BLaER1 (cell line): ENCODE measurements around the gene TTYH2.

Experiments used
- H3K27ac ChIP-seq: shearing (Covaris generic); formaldehyde crosslinking; 2 replicates; pipeline ENCODE4 v1.8.1; 2022
- H3K27me3 ChIP-seq: shearing (Covaris generic); formaldehyde crosslinking; 2 replicates; pipeline ENCODE4 v1.8.1; 2022
- H3K36me3 ChIP-seq: shearing (Covaris generic); formaldehyde crosslinking; 2 replicates; pipeline ENCODE4 v1.8.1; 2022
- H3K4me1 ChIP-seq: shearing (Covaris generic); formaldehyde crosslinking; 2 replicates; pipeline ENCODE4 v1.8.1; 2022
- H3K4me2 ChIP-seq: shearing (Covaris generic); formaldehyde crosslinking; 2 replicates; pipeline ENCODE4 v1.8.1; 2022
- H3K4me3 ChIP-seq: shearing (Covaris generic); formaldehyde crosslinking; 2 replicates; pipeline ENCODE4 v1.8.1; 2022
- H3K9ac ChIP-seq: shearing (Covaris generic); formaldehyde crosslinking; 2 replicates; pipeline ENCODE4 v1.8.1; 2022
- H3K9me3 ChIP-seq: shearing (Covaris generic); formaldehyde crosslinking; 2 replicates; pipeline ENCODE4 v1.8.1; 2022
- H4K20me1 ChIP-seq: shearing (Covaris generic); formaldehyde crosslinking; 2 replicates; pipeline ENCODE4 v1.8.1; 2022
- Cebpa-rat ChIP-seq: shearing (Covaris generic); IDR thresholded peaks from 2 replicates; pipeline ENCODE4 v1.8.1; 2022

TTYH2 gene

DNA sequence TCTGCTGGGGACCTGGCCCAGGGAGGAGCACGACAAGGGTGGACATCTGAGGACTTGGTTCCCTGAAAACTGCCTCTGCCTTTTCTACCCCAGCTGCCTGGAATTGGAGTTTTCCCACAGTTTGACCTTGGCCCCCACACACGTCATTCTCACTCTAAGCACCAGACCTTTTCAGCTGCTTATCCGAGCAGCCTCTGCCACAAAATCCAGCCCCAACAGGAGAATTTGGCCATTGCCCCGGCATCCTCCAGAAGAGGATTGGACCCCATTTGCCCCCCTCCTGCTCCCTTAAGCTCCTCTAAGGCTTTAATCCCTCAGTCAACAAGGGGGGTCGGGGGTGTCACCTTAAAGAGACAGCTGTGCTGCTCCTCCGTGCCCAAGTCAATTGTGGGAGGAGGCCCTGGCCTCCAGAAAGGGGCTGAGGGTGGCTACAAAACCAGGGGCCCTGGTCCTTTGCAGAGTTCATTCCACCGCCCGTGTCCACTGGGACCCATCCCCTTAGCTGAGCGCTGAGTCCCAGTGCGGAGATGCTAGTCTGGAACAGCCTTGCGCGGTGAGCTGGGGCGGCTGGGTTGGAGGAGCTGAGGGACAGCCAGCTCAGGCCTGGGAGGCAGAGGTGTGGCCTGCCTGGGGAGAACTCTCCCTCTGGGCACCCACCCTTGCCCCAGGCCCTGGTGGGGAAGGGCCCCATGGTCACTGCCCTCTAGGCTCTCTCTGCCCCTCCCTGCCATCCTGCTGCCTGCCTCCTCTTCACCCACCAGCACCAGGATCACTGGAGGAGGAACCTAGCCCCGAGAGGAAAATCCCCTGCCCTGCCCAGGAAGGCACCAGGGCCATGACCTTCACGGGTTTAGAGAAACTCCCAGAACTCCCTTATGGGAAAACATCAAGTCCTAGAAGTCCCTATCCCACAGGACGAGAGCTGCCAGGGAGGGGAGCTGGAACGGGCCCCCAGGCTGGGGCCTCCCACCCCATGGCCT, 18.8 kb downstream of the TTYH2 start:
- Histone ChIP-seq H4K20me1 (peaks cover 10% of the 10 kb centered on the region; the same call in 1 of the 2 replicates), H3K36me3 (peaks cover 42% of the 10 kb centered on the region), H3K4me3 (no peak overlapping the region), H3K4me1 (peaks cover 28% of the 10 kb centered on the region), H3K27me3 (no peaks in the 10 kb centered on the region), H3K4me2 (no peak overlapping the region), H3K9me3 (no peaks in the 10 kb centered on the region), H3K27ac (no peak overlapping the region), H3K9ac (no peak overlapping the region)
- TF ChIP-seq Cebpa-rat: no peak

- H3K9me3 ChIP-seq: no peaks in the 10 kb centered on the region
- H4K20me1 ChIP-seq: peaks cover 8% of the 10 kb centered on the region; the same call in 1 of the 2 replicates
- H3K4me2 ChIP-seq: peak overlapping the region; percentile 59
- peaks cover 28% of the 10 kb centered on the region for H3K4me1 ChIP-seq
- TF ChIP-seq Cebpa-rat: no peak
- 0 out of 2 replicates have a peak overlapping the region, but pooled peaks have one; percentile 2 for H3K27ac ChIP-seq
- no peaks in the 10 kb centered on the region for H3K27me3 ChIP-seq
- no peak overlapping the region for H3K4me3 ChIP-seq
- H3K9ac ChIP-seq: no peak overlapping the region
- peaks cover 51% of the 10 kb centered on the region for H3K36me3 ChIP-seq
These were observed 20.6 kb downstream of the TTYH2 start for GRCh38 chr17:74233937-74234336.

- no peaks in the 10 kb centered on the region for H3K27me3 ChIP-seq
- no peak overlapping the region for H3K4me3 ChIP-seq
- H4K20me1 ChIP-seq: peaks cover 4% of the 10 kb centered on the region; the same call in 1 of the 2 replicates
- H3K27ac ChIP-seq: no peak overlapping the region
- H3K36me3 ChIP-seq: peaks cover 46% of the 10 kb centered on the region
- H3K9ac ChIP-seq: no peak overlapping the region
- H3K4me1 ChIP-seq: peaks cover 28% of the 10 kb centered on the region
- no peaks in the 10 kb centered on the region for H3K9me3 ChIP-seq
- no peak for TF ChIP-seq Cebpa-rat
- H3K4me2 ChIP-seq: peak overlapping the region; percentile 59
These were observed 21.1 kb downstream of the TTYH2 start for GRCh38 chr17:74234486-74234885.

GRCh38 chr17:74235040-74235581, 21.7 kb downstream of the TTYH2 start:
- H3K27ac ChIP-seq: no peak overlapping the region
- H3K36me3 ChIP-seq: peaks cover 40% of the 10 kb centered on the region
- H3K4me2 ChIP-seq: peak overlapping the region; percentile 32
- H3K27me3 ChIP-seq: no peaks in the 10 kb centered on the region
- no peaks in the 10 kb centered on the region for H3K9me3 ChIP-seq
- peaks cover 4% of the 10 kb centered on the region; the same call in 1 of the 2 replicates for H4K20me1 ChIP-seq
- no peak overlapping the region for H3K9ac ChIP-seq
- peaks cover 28% of the 10 kb centered on the region for H3K4me1 ChIP-seq
- no peak for TF ChIP-seq Cebpa-rat
- H3K4me3 ChIP-seq: no peak overlapping the region

DNA sequence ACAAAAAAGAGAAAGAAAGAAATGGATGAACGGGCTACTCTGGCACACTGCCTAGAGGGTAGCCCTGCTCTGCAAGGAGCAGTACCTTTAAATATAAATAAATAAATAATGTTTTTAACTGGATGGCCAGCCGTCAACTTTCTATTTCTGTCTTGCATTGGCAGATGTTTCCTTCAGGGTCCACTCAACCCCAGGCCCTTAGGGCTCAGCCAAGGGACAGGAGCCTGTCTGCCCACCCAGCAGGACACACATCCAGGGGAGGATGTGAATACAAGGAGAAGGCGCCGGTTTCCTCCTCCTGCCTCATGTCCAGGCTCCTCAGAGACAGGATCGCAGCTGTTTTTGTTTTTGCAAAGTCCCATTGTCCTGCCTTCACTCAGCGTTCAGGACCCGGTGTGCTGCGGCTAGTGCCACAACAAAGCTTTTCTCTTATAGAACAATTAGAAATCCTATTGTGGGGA, 22.6 kb downstream of the TTYH2 start:
- H3K4me2 ChIP-seq: no peak overlapping the region
- H3K4me3 ChIP-seq: no peak overlapping the region
- H3K9me3 ChIP-seq: no peaks in the 10 kb centered on the region
- H3K27ac ChIP-seq: no peak overlapping the region
- H3K27me3 ChIP-seq: no peaks in the 10 kb centered on the region
- H4K20me1 ChIP-seq: peaks cover 4% of the 10 kb centered on the region; the same call in 1 of the 2 replicates
- H3K4me1 ChIP-seq: peaks cover 37% of the 10 kb centered on the region
- H3K9ac ChIP-seq: no peak overlapping the region
- peaks cover 32% of the 10 kb centered on the region for H3K36me3 ChIP-seq
- TF ChIP-seq Cebpa-rat: no peak

DNA sequence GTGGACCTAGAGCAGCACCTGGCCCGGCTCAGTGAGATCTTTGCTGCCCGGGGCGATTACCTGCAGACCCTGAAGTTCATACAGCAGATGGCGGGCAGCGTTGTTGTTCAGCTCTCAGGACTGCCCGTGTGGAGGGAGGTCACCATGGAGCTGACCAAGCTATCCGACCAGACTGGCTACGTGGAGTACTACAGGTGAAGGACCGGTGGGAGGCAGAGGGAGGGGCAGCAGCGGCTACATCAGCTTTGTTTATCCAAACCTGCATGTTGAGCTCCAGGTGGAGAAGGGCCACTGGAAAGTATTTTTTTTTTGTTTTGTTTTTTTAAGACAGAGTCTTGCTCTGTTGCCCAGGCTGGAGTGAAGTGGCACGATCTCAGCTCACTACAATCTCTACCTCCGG, 23.9 kb downstream of the TTYH2 start:
- no peaks in the 10 kb centered on the region for H3K27me3 ChIP-seq
- no peak overlapping the region for H3K4me3 ChIP-seq
- peaks cover 50% of the 10 kb centered on the region for H3K4me1 ChIP-seq
- H3K4me2 ChIP-seq: no peak overlapping the region
- peaks cover 4% of the 10 kb centered on the region; the same call in 1 of the 2 replicates for H4K20me1 ChIP-seq
- H3K36me3 ChIP-seq: peaks cover 19% of the 10 kb centered on the region
- no peak for TF ChIP-seq Cebpa-rat
- no peak overlapping the region for H3K9ac ChIP-seq
- H3K27ac ChIP-seq: no peak overlapping the region
- no peaks in the 10 kb centered on the region for H3K9me3 ChIP-seq

DNA sequence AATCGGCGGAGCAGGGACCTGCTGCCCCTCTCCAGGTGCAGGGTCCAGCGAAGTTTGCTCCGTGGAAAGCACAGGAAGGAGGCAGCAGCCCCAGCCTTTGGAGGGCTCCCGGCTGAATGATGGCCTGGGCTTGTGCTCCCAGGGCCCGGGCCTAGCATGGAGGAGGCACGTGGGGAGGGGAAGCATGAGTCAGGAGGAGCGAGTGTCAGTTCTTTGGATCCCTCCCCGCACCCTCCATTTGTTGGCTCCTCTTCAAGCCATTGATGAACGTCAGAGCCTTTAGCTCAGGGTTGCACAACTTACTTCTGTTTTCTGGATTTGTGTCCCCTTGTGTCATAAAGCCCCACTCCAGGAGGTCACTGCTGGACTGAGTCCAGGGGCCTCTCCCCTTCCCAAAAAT, 25.8 kb downstream of the TTYH2 start:
- no peaks in the 10 kb centered on the region; the same call in 1 of the 2 replicates for H4K20me1 ChIP-seq
- peaks cover 41% of the 10 kb centered on the region for H3K4me1 ChIP-seq
- H3K4me3 ChIP-seq: no peak overlapping the region
- H3K27ac ChIP-seq: no peak overlapping the region
- no peak for TF ChIP-seq Cebpa-rat
- H3K9me3 ChIP-seq: no peaks in the 10 kb centered on the region
- H3K36me3 ChIP-seq: peaks cover 20% of the 10 kb centered on the region; the same call in 1 of the 2 replicates
- H3K9ac ChIP-seq: no peak overlapping the region
- H3K27me3 ChIP-seq: no peaks in the 10 kb centered on the region
- no peak overlapping the region for H3K4me2 ChIP-seq

GRCh38 chr17:74240618-74241205, 27.3 kb downstream of the TTYH2 start:
- H3K36me3 ChIP-seq: peaks cover 20% of the 10 kb centered on the region; the same call in 1 of the 2 replicates
- TF ChIP-seq Cebpa-rat: no peak
- H3K27ac ChIP-seq: no peak overlapping the region
- no peaks in the 10 kb centered on the region for H3K9me3 ChIP-seq
- no peaks in the 10 kb centered on the region for H4K20me1 ChIP-seq
- H3K4me2 ChIP-seq: peak overlapping the region; percentile 67; the same call in 1 of the 2 replicates
- no peaks in the 10 kb centered on the region for H3K27me3 ChIP-seq
- no peak overlapping the region for H3K9ac ChIP-seq
- no peak overlapping the region for H3K4me3 ChIP-seq
- peaks cover 26% of the 10 kb centered on the region for H3K4me1 ChIP-seq

GRCh38 chr17:74241431-74241830, 28.1 kb downstream of the TTYH2 start:
- TF ChIP-seq Cebpa-rat: no peak
- Histone ChIP-seq H3K27ac (0 out of 2 replicates have a peak overlapping the region, but pooled peaks have one; percentile 33), H4K20me1 (no peaks in the 10 kb centered on the region), H3K4me1 (peaks cover 22% of the 10 kb centered on the region), H3K27me3 (no peaks in the 10 kb centered on the region), H3K9me3 (peaks cover 4% of the 10 kb centered on the region; the same call in 1 of the 2 replicates), H3K9ac (no peak overlapping the region), H3K4me3 (no peak overlapping the region), H3K4me2 (peak overlapping the region; percentile 67), H3K36me3 (peaks cover 25% of the 10 kb centered on the region; the same call in 1 of the 2 replicates)
